Upper lobe of right lung (tissue), 1 donor: Measurements from ENCODE around the gene RPL18. TPM values are rescaled to one million over a fixed set of nuclear protein-coding genes. Genes with fewer than 3 reads are reported as not detected.

Experiments used
- ATAC-seq: fragments of 200-7000 bp; cut with Tn5 transposase; one replicate; pipeline ENCODE4 v1.9.1; 2020; ENCODE audit warnings: mild to moderate bottlenecking, moderate library complexity
- DNase-seq: peaks from one replicate; pipeline ENCODE4 v3.0.0-alpha.2; 2020
- H3K27ac ChIP-seq: fragments of 200-600 bp; one replicate; pipeline ENCODE4 v1.8.0; 2022
- H3K27me3 ChIP-seq: fragments of 200-600 bp; one replicate; pipeline ENCODE4 v1.8.0; 2022; ENCODE audit warnings: mild to moderate bottlenecking
- H3K36me3 ChIP-seq: fragments of 200-600 bp; one replicate; pipeline ENCODE4 v1.8.0; 2022
- H3K4me1 ChIP-seq: fragments of 200-600 bp; one replicate; pipeline ENCODE4 v1.8.0; 2022
- H3K4me3 ChIP-seq: fragments of 200-600 bp; one replicate; pipeline ENCODE4 v1.8.0; 2022; ENCODE audit warnings: mild to moderate bottlenecking
- H3K9me3 ChIP-seq: fragments of 200-600 bp; one replicate; pipeline ENCODE4 v1.8.0; 2022
- CTCF ChIP-seq: fragments of 200-600 bp; IDR thresholded peaks from one replicate; pipeline ENCODE4 v1.8.0; 2022; ENCODE audit warnings: antibody characterized with exemption
- intact Hi-C: fragments of 100-400 bp; cut with DNase I; formaldehyde crosslinking; loops from one replicate; pipeline ENCODE4 v1.11.0; 2022
- total RNA-seq: library from RNA; stranded (reverse); fragmentation: NEBNext Ultra II Directional; extraction: Animal tissue kit (Norgen Biotek cat#: 25700); gene quantifications from one replicate; pipeline ENCODE4 v1.2.1, GENCODE V29; 2021
- donor health status: DM: no; HTN: yes; CAD: no; lungs with severe emphysema.

RPL18 gene
- total RNA-seq, 1 donor from 2014 or later: 1,025 TPM

- H3K36me3 ChIP-seq: no peaks in the 10 kb centered on the region
- no peak overlapping the region for H3K27ac ChIP-seq
- no peaks in the 10 kb centered on the region for H3K4me1 ChIP-seq
- no peak overlapping the region for H3K4me3 ChIP-seq
- H3K27me3 ChIP-seq: no peaks in the 10 kb centered on the region
- peak; percentile 41 for TF ChIP-seq CTCF
- ATAC-seq (peak; percentile 78), DNase-seq (no peak)
- no peaks in the 10 kb centered on the region for H3K9me3 ChIP-seq
- intact Hi-C loops: no loop called here
Observed at GRCh38 chr19:48608798-48609263, 10.1 kb downstream of the RPL18 start.

GRCh38 chr19:48607359-48607755 lies 11.6 kb downstream of the RPL18 start:
- TF ChIP-seq CTCF: no peak
- no peak overlapping the region for H3K27ac ChIP-seq
- ATAC-seq: no peak
- DNase-seq: no peak
- no peaks in the 10 kb centered on the region for H3K27me3 ChIP-seq
- no peak overlapping the region for H3K4me3 ChIP-seq
- no peaks in the 10 kb centered on the region for H3K4me1 ChIP-seq
- H3K36me3 ChIP-seq: no peaks in the 10 kb centered on the region
- H3K9me3 ChIP-seq: no peaks in the 10 kb centered on the region
- intact Hi-C loops: no loop called here

- Histone ChIP-seq H3K4me1 (no peaks in the 10 kb centered on the region), H3K36me3 (no peaks in the 10 kb centered on the region), H3K27ac (no peak within 1 kb of the TSS), H3K4me3 (no peak within 1 kb of the TSS), H3K27me3 (no peaks in the 10 kb centered on the region), H3K9me3 (no peaks in the 10 kb centered on the region)
- no peak for ATAC-seq
- no peak for TF ChIP-seq CTCF
- no peak for DNase-seq
- intact Hi-C loops: no loop called here
Observed at GRCh38 chr19:48606463-48607358, 12.3 kb downstream of the RPL18 start, which contains the start of gene SPACA4. Gene SPACA4, plus strand, starts transcription at chr19:48606742. Its CDS starts 237 bp downstream, at chr19:48606979.

- Histone ChIP-seq H3K27ac (no peak overlapping the region), H3K36me3 (no peaks in the 10 kb centered on the region), H3K27me3 (no peaks in the 10 kb centered on the region), H3K9me3 (no peaks in the 10 kb centered on the region), H3K4me3 (no peak overlapping the region), H3K4me1 (no peaks in the 10 kb centered on the region)
- DNase-seq: no peak
- ATAC-seq: no peak
- no peak for TF ChIP-seq CTCF
- intact Hi-C loops: no loop called here
Observed at GRCh38 chr19:48603850-48604249, 15.1 kb downstream of the RPL18 start.

- DNase-seq (no peak), ATAC-seq (peak; percentile 5)
- H3K4me1 ChIP-seq: no peaks in the 10 kb centered on the region
- no peaks in the 10 kb centered on the region for H3K9me3 ChIP-seq
- no peak overlapping the region for H3K27ac ChIP-seq
- intact Hi-C loops: no loop called here
- no peak for TF ChIP-seq CTCF
- no peaks in the 10 kb centered on the region for H3K27me3 ChIP-seq
- H3K36me3 ChIP-seq: no peaks in the 10 kb centered on the region
- no peak overlapping the region for H3K4me3 ChIP-seq
Observed at GRCh38 chr19:48603449-48603848, 15.5 kb downstream of the RPL18 start.
